Caki2 (cell line): ENCODE results near the gene PTPA. TPM values are rescaled to one million over a fixed set of nuclear protein-coding genes. Genes with fewer than 3 reads are reported as not detected.
A peak's percentile ranks its signal among the peaks of the same experiment; 100 is the strongest.

Experiments used
- DNase-seq: peaks from one replicate; pipeline ENCODE4 v3.0.0-alpha.2; 2015; ENCODE audit warnings: low read depth
- in situ Hi-C: cut with HindIII; loops from 2 replicates; pipeline ENCODE4 v1.10.0; 2016; ENCODE audit warnings: low sequenced_read_pairs, low pct_unique_long_range_greater_than_20kb, mixed read lengths
- total RNA-seq: library from RNA; depleted of rRNA; stranded (reverse); fragments of >200 nt; shearing (Covaris generic); gene quantifications from 2 replicates; pipeline ENCODE4 v1.2.3, GENCODE V29; 2014; ENCODE audit warnings: low replicate concordance; rRNA removed

Gene PTPA
- 138 and 155 TPM in 2 replicates for total RNA-seq

DNA sequence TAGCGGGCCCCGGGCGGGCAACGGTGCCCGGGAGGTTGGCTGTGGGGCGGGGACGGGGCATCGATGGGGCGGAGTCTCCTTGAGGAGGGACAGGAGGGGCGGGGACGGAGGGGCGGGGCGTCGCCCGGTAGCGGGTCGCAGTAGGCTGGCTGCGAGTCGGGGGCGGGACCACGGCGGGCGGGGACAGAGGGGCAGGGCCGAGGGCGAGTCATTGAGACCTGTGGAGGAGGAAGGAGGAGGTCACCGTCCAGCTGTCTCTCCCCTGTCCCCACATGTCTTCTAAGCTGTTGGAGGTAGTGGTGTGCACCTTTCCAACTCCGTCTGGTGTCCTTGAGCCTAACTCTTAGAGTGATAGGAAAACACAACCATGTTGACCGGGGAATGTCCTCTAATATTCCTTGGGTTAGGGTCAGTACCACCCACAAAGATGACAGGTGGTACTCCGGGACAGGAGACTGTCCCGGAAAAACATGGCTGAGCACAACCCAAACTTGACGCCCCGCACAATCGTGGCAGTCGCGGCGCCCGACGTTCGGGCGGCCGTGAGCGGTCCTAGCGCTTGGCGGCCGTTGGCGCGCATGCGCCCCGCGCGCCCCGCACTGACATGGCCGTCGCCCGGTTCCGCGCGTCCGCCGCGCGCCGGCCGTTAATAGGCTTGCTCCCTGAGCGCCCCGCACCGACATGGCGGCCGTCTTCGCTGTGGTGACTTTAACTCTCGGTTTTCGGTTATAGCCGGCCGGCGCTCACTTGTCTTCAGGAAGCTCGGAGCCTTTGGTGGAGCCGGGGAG is at the start of gene PTPA, which contains the start of gene CRAT:
Gene PTPA (plus strand): TSS at position 676 of the 788 bp plus-strand sequence. CDS start 186 bp downstream, outside the sequence.
Gene CRAT (minus strand): TSS at position 54 of the 788 bp plus-strand sequence. CDS start 284 bp downstream, outside the sequence.
- DNase-seq: peak; percentile 83
- in situ Hi-C loops: no loop called here

- no peak for DNase-seq
- in situ Hi-C loops: no loop called here
Measured at GRCh38 chr9:129063061-129063460, 48.2 kb upstream of the PTPA start.

GRCh38 chr9:129064499-129064908 is 46.7 kb upstream of the PTPA start:
- DNase-seq: no peak
- in situ Hi-C loops: no loop called here

- in situ Hi-C loops: no loop called here
- DNase-seq: no peak
Measured at GRCh38 chr9:129068110-129068509, 43.1 kb upstream of the PTPA start.

DNA sequence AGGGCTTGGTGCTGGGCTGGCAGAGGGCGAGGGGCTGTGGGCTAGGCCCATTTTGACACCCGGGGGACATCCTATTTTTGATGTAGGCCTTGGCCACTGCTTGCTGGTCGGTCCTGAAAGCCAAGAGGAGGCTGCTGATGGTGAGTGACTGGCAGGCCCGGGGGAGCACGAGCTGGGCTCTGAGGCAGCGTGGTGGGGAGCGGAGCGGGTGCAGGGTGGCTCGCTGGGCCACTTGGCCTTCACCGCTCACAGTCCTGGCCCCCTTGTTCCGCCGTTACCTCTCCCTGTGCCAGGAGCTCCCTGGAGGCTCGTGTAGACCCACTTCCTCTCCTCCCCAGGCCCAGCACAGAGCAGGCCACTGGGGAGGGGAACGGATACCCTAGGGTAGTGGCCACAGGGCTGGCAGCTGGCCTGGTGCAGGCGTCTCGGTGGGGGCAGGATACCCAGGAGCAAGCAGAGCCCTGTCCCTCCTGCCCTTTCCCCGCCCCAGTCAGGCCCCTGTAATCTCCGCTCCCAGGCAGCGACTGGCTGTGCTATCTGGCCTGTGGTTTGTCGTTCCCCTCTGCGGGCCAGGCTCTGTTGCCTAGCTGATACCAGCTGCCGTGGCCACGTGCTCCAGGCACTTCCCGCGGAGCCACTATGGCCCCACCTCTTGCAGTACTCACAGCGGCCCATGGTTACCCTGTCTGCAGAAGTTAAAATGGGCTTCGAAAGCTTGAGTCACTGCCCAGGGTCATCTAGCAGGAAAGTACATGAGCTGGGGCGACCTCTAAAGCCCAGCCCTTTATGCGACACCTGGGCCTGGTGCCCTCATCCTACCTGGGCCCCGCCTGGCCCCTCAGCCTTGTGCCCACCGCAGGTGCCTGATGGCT is 42.0 kb upstream of the PTPA start:
- in situ Hi-C loops: no loop called here

DNA sequence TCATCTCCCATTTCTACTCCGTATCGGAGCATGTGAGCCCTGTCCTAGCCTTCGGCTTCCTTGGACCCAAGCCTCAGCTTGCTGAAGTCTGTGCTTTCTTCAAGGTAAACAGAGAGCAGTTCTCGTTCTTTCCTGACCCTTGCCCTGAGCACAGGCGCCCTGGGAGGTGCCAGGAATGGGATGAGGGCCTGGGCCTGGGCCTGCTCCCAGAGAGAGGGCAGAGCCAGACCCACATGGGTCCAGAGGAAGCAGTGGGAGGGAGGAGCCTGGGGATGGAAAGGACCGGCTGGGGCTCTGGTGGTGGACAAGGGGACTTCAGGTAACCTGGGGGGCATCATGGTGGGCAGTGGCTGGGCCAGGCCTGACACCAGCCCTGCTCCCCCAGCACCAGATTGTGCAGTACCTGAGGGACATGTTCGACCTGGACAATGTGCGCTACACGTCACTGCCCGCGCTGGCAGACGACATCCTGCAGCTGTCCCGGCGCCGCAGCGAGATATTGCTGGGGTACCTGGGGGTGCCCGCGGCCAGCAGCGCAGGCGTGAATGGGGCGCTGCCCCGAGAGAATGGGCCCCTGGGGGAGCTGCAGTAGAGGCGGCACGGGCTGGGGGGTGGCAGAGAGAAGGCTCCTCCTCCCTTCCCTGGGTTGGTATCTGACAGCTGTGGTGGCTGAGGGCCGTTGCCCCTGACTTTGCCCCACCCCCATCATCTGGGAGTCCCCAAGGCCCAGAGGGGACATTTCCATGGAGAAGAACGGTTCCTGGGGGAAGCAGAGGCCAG is 41.2 kb upstream of the PTPA start:
- DNase-seq: no peak
- in situ Hi-C loops: no loop called here

More for the DNA sequence above, 42.0 kb upstream of the PTPA start:
- DNase-seq: no peak

DNA sequence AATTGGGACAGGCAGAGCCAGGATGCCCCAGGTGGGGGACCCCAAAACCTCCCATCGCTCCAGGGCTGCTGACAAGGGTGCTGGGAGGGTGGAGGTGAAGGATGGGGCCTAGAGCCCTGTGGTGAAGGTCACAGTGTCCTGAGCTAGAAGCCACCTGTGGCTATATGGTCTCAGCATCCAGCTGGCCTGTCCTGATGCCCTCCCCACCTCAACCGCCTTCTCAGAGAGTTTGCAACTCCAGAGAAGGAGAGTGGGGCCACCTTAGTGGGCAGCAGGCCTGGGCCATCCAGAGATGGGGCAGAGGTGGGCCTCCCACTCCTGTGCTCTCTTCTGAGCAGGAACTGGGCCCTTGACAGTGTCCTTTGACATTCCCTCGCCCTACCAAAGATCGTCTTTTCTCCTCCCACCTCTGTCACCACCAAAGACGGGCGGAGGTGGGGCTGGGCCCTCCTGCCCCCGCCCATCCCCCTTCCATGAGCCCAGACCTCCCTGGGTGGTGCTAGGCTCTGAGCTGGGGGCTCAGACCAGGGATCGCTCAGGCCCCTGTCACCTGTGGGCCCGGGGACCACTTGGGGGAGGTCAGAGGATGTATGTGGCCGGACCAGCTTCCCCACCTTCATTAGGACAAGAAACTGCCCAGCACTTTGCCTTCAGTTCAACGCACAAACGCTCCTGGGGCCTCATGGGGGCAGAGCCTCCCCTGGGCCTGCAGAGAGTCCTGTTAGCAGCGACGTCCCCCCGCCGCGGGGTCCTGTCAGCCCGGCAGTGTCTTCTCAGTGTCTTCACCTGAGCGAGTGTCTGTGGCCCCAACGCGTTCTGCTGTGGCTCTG is 40.3 kb upstream of the PTPA start:
- in situ Hi-C loops: no loop called here
- DNase-seq: no peak

DNA sequence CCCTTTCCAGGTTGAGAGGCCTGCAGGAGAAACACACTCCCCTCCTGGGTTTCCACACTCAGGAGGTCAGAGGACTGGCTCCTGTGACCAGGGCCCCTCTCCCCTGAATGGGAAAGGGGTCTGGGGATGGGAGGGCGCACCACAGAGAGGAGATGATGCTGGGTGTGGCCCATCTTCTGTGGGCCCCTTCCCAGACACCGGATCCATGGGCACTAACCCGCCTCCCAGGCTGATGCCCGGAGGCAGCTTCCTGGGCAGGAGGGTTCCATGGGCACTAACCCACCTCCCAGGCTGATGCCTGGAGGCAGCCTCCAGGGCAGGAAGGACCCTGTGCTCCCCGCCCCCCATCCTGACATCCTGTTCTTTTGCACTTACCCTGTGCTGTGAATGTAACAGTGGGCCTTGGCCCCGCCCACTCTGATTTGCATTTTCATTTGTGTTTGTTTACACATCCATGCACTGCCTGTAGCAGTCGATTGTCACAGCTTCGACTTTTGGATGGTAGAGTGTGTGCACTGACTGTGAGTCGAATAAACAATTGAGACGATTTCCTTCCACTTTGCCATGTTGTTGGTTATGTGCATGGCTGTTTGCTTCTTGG is 39.6 kb upstream of the PTPA start:
- no peak for DNase-seq
- in situ Hi-C loops: no loop called here

- in situ Hi-C loops: no loop called here
- no peak for DNase-seq
Measured at GRCh38 chr9:129072171-129072570, 39.0 kb upstream of the PTPA start.

DNA sequence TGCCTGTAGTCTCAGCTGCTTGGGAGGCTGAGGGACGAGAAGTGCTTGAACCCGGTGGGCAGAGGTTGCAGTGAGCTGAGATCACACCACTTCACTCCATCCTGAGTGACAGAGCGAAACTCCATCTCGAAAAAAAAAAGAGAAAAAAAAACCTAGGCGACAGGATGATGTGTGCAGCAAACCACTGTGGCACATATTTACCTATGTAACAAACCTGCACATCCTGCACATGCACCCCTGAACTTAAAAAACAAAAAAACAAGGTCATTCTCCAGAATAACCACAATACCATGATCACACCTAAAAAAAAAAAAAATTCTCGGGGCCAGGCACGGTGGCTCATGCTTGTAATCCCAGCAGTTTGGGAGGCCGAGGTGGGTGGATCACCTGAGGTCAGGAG is 37.8 kb upstream of the PTPA start:
- in situ Hi-C loops: no loop called here
- no peak for DNase-seq

GRCh38 chr9:129074106-129074505 is 37.1 kb upstream of the PTPA start:
- no peak for DNase-seq
- in situ Hi-C loops: no loop called here

DNA sequence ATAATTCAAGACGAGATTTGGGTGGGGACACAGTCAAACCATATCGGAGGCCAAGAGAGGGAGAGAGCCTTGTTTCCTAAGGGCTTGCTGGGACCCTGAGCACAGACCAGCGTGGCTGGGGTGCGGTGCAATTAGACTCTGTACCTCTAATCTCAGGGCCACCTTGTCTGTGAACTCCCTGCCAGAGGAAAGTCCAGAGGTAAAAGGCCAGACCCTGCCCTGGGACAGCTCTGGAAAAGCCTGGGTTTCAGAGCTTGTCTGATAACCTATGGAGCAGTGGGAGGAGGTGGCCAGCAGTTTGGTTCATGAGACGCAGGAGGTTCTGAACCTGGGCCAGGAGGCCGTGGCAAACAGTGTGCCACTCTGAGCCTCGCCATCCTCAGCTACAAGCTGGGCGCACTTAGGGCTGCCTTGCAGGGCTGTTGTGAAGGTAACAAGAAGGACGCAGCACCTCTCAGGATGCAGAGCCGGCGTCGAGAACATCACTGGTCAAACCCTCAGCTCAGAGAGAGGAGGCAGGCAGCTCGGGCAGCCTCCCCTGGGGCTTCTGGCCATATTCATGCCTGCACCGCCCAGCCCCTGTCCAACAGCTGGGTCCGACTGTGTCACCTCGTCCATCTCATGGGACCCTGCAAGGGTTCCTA is 35.1 kb upstream of the PTPA start:
- in situ Hi-C loops: no loop called here
- no peak for DNase-seq

- no peak for DNase-seq
- in situ Hi-C loops: no loop called here
Measured at GRCh38 chr9:129076640-129077037, 34.6 kb upstream of the PTPA start.

- in situ Hi-C loops: no loop called here
Measured at GRCh38 chr9:129077236-129077635, 34.0 kb upstream of the PTPA start.

DNA sequence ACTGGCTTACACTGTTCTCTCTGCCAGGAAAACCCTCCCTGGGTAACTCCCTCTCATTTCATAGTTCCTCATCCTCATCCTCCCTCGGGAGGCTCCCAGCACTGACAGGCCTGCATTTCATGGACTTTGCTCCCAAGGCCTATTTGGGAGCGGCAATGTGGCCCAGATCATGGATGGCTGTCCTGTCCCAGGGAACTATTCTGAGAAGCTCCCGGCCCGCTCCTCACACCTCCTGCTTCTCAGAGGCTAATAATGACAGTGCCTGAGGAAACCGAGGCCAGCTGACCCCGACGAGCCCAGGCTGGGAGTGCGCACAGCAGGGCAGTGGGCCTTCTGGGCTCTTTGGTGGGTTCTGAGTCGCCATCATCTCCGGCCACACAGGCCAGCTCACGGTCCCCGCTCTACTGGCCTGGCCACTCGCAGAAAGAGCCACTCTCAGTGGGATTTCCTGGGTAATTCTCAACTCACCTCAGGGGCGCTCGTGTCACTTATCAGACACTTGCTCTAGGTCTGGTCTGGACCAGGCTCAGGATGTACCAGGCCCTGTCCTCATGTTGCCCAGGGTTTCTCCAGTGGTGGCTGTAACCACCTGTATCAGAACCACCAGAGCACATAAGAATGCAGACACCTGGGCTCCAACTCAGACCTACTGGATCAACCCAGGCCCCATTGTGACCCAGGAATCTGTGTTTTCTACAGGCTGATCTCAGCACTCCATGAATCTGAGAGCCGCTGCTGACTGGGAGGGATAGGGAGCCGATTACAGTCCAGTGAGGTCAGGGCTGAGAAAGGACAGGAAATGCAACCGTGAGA is 32.3 kb upstream of the PTPA start:
- in situ Hi-C loops: no loop called here
- no peak for DNase-seq

More at GRCh38 chr9:129077236-129077635, 34.0 kb upstream of the PTPA start:
- DNase-seq: no peak

DNA sequence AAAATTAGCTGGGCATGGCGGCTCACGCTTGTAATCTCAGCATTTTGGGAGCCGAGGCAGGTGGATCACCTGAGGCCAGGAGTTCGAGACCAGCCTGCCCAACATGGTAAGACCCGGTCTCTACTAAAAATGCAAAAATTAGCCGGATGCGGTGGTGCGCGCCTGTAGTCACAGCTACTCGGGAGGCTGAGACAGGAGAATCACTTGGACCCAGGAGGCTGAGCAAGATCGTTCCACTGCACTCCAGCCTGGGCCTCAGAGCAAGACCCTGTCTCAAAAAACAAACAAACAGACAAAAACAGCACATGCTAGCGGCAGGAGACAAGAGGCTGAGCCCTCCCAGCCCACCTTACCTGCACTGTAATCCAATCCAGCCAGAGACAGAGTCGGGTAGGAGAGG is 31.4 kb upstream of the PTPA start:
- in situ Hi-C loops: no loop called here
- DNase-seq: no peak
